HepG2 (cell line): ENCODE data around the gene MTOR. TPM values are rescaled to one million over a fixed set of nuclear protein-coding genes. Genes with fewer than 3 reads are reported as not detected.

Source experiments
- AGO2 ChIP-seq: fragments of 200-400 bp; formaldehyde crosslinking; optimal IDR thresholded peaks from 2 replicates; pipeline ENCODE3; 2017; ENCODE audit warnings: mild to moderate bottlenecking, low read depth, low read length, moderate library complexity
- ATRX ChIP-seq: sonication (generic); formaldehyde crosslinking; IDR thresholded peaks from 2 replicates; pipeline ENCODE4 v1.4.0; 2020; ENCODE audit warnings: missing genetic modification reagents, borderline replicate concordance
- CHD2 ChIP-seq: IDR thresholded peaks from 2 replicates; pipeline ENCODE4 v1.6.1; 2011; ENCODE audit warnings: low read depth, low read length, improper control_type of control experiment
- HDAC1 ChIP-seq: sonication (generic); formaldehyde crosslinking; IDR thresholded peaks from 2 replicates; pipeline ENCODE4 v1.5.1; 2020; ENCODE audit warnings: mild to moderate bottlenecking, missing genetic modification reagents
- IKZF1 ChIP-seq: fragments of 450-650 bp; IDR thresholded peaks from 2 replicates; pipeline ENCODE4 v1.7.1; 2016
- PATZ1 ChIP-seq: sonication (generic); formaldehyde crosslinking; IDR thresholded peaks from 2 replicates; pipeline ENCODE4 v1.4.0; 2020; ENCODE audit warnings: missing genetic modification reagents
- TBX2 ChIP-seq: sonication (generic); formaldehyde crosslinking; IDR thresholded peaks from 2 replicates; pipeline ENCODE4 v1.5.0; 2020; ENCODE audit warnings: missing genetic modification reagents, mild to moderate bottlenecking, borderline replicate concordance
- ZNF235 ChIP-seq: sonication (generic); formaldehyde crosslinking; IDR thresholded peaks from 2 replicates; pipeline ENCODE4 v1.8.1; 2023; ENCODE audit warnings: mild to moderate bottlenecking, missing genetic modification reagents, borderline replicate concordance
- ZNF501 ChIP-seq: sonication (generic); formaldehyde crosslinking; IDR thresholded peaks from 2 replicates; pipeline ENCODE4 v1.5.1; 2020; ENCODE audit warnings: mild to moderate bottlenecking, moderate library complexity, missing genetic modification reagents
- ZNF687 ChIP-seq: sonication (generic); formaldehyde crosslinking; IDR thresholded peaks from 2 replicates; pipeline ENCODE4 v1.5.1; 2020; ENCODE audit warnings: mild to moderate bottlenecking, missing genetic modification reagents, moderate library complexity
- ZNF83 ChIP-seq: sonication (generic); formaldehyde crosslinking; IDR thresholded peaks from 2 replicates; pipeline ENCODE4 v1.4.0; 2020; ENCODE audit warnings: missing genetic modification reagents, mild to moderate bottlenecking, borderline replicate concordance
- polyA plus RNA-seq, 8 experiments: library from polyadenylated mRNA; depleted of rRNA in 3 of 8; stranded (reverse) in 7 of 8; unstranded in 1 of 8; fragments of >200 nt; fragmentation: Illumina TruSeq in 4 of 8; extraction: Trizol in 4 of 8; gene quantifications; 2 replicates each; pipeline versions ENCODE4 v1.2.1 to v1.2.3, GENCODE V29; 2011 to 2016; ENCODE audit warnings: low read depth in 4 of 8, missing spikeins in 1 of 8, mixed read lengths in 1 of 8; ENCODE audit not compliant: insufficient read depth in 1 of 8
- total RNA-seq, 5 experiments: library from RNA; depleted of rRNA; stranded (reverse); fragments of >200 nt; fragmentation: Illumina TruSeq; extraction: Trizol; gene quantifications; 2 replicates each; pipeline ENCODE4 v1.2.3, GENCODE V29; 2016; ENCODE audit warnings: low read depth in 1 of 5
- TF ChIP-seq, protein P1 (sequence below): sonication (generic); formaldehyde crosslinking; IDR thresholded peaks from 2 replicates; pipeline ENCODE4 v1.4.0; 2020; ENCODE audit warnings: missing genetic modification reagents, borderline replicate concordance
- TF ChIP-seq, protein P2 (sequence below): sonication (generic); formaldehyde crosslinking; IDR thresholded peaks from 2 replicates; pipeline ENCODE4 v1.4.0; 2020; ENCODE audit warnings: missing genetic modification reagents

The MTOR gene
- total and polyA plus RNA-seq, 2 of the 13 experiments (the other 11 are each of a cell fraction or from before 2014, with no cell fraction given) = 24.6 to 34.6 TPM

- TF ChIP-seq, protein P1, sequence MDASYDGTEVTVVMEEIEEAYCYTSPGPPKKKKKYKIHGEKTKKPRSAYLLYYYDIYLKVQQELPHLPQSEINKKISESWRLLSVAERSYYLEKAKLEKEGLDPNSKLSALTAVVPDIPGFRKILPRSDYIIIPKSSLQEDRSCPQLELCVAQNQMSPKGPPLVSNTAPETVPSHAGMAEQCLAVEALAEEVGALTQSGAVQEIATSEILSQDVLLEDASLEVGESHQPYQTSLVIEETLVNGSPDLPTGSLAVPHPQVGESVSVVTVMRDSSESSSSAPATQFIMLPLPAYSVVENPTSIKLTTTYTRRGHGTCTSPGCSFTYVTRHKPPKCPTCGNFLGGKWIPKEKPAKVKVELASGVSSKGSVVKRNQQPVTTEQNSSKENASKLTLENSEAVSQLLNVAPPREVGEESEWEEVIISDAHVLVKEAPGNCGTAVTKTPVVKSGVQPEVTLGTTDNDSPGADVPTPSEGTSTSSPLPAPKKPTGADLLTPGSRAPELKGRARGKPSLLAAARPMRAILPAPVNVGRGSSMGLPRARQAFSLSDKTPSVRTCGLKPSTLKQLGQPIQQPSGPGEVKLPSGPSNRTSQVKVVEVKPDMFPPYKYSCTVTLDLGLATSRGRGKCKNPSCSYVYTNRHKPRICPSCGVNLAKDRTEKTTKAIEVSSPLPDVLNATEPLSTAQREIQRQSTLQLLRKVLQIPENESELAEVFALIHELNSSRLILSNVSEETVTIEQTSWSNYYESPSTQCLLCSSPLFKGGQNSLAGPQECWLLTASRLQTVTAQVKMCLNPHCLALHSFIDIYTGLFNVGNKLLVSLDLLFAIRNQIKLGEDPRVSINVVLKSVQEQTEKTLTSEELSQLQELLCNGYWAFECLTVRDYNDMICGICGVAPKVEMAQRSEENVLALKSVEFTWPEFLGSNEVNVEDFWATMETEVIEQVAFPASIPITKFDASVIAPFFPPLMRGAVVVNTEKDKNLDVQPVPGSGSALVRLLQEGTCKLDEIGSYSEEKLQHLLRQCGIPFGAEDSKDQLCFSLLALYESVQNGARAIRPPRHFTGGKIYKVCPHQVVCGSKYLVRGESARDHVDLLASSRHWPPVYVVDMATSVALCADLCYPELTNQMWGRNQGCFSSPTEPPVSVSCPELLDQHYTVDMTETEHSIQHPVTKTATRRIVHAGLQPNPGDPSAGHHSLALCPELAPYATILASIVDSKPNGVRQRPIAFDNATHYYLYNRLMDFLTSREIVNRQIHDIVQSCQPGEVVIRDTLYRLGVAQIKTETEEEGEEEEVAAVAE (CRISPR knock-in tag) = no peak
- TF ChIP-seq IKZF1 (no peak), ZNF687 (CRISPR knock-in tag) (peak; percentile 58), CHD2 (no peak), ATRX (no peak), TBX2 (no peak), ZNF83 (CRISPR knock-in tag) (no peak), ZNF501 (CRISPR knock-in tag) (0 out of 2 replicates have a peak, but pooled peaks have one; percentile 32), PATZ1 (CRISPR knock-in tag) (peak; percentile 43), HDAC1 (peak; percentile 65), ZNF235 (CRISPR knock-in tag) (0 out of 2 replicates have a peak, but pooled peaks have one; percentile 19), AGO2 (peak; percentile 64)
- TF ChIP-seq, protein P2, sequence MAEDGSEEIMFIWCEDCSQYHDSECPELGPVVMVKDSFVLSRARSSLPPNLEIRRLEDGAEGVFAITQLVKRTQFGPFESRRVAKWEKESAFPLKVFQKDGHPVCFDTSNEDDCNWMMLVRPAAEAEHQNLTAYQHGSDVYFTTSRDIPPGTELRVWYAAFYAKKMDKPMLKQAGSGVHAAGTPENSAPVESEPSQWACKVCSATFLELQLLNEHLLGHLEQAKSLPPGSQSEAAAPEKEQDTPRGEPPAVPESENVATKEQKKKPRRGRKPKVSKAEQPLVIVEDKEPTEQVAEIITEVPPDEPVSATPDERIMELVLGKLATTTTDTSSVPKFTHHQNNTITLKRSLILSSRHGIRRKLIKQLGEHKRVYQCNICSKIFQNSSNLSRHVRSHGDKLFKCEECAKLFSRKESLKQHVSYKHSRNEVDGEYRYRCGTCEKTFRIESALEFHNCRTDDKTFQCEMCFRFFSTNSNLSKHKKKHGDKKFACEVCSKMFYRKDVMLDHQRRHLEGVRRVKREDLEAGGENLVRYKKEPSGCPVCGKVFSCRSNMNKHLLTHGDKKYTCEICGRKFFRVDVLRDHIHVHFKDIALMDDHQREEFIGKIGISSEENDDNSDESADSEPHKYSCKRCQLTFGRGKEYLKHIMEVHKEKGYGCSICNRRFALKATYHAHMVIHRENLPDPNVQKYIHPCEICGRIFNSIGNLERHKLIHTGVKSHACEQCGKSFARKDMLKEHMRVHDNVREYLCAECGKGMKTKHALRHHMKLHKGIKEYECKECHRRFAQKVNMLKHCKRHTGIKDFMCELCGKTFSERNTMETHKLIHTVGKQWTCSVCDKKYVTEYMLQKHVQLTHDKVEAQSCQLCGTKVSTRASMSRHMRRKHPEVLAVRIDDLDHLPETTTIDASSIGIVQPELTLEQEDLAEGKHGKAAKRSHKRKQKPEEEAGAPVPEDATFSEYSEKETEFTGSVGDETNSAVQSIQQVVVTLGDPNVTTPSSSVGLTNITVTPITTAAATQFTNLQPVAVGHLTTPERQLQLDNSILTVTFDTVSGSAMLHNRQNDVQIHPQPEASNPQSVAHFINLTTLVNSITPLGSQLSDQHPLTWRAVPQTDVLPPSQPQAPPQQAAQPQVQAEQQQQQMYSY (CRISPR knock-in tag) = no peak
These were observed 203.0 kb downstream of the MTOR start (continued) for GRCh38 chr1:11059155-11059967.
